ENCODE measurements around the gene LRRC74A.

LRRC74A gene

GRCh38 chr14:76826122-76826521 is at the start of gene LRRC74A:
Gene LRRC74A (plus strand): TSS chr14:76826408. CDS start chr14:76826698, 290 bp downstream.
- DNase-seq: no peak

DNA sequence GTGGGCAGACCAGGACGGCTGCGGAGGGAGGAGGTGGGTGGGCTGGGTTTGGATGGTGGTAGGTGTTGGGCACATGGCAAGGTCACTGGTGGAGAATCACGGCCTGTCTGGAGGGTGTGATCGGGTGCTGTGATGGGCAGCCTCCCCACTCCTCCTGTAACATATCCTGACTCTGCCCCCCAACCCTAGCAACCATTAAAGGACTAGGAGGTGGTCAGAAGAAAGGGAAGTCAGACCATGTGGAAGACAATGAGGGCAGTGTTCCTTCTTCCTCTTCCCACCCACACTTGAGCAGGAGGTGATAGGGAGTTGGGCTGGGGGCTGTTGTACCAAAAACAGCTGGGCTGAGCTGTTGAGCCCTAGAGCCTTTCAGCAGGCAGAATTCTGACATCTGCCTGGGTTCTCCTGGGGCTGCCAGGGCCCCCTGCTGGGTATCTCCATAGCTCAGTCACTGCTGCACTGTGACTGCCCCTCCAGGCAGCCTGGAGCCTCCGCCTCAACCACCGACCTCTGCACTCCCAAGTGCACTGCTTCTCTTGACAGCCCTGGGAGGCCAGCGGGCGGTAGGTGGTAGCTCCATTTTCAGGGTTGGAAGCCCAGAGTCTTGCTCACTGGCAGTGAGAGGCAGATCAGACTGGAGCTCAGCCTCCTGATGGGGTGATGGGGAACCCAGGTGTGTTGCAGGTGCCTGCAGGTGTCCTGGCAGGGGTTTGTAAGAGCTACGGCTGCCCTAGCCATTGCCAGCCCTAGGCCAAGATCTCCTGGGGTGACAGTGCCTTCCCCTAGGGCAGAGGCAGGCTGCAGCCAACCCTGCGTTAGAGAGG is 49.6 kb upstream of the LRRC74A start:
- peak; percentile 13 for DNase-seq

- no peak for DNase-seq
These were observed 48.5 kb upstream of the LRRC74A start for GRCh38 chr14:76777721-76778120.

DNA sequence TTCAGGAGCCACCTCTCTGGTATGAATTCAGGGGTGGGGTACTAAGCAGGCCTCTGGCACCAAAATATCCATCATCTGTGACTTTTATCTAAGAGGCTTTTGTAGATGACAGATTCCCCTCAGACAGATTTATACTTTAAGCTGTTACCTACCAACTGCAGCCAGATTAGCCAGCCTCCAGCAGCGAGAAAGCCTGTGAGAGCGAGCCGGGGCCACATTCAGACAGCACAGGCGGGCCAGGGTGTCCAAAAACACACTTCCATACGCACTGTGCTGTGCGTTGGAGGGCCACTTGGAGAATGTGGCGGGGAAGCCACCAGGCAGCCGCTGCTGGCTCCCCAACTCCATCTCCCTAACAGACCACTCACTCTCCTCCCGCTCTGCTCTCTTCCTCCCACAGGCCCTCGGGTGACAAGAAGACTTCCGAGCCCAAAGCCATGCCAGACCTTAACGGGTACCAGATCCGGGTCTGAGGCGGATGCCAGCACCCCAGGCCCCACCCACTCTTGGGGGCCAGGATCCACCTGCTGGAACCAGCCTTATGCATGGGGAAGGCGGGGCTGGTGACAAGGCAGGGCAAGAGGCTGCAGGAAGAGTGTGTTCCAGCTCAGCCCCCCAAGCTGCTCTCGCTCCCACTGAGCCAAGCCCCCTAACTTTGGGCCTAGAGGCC is 47.5 kb upstream of the LRRC74A start:
- no peak for DNase-seq

DNA sequence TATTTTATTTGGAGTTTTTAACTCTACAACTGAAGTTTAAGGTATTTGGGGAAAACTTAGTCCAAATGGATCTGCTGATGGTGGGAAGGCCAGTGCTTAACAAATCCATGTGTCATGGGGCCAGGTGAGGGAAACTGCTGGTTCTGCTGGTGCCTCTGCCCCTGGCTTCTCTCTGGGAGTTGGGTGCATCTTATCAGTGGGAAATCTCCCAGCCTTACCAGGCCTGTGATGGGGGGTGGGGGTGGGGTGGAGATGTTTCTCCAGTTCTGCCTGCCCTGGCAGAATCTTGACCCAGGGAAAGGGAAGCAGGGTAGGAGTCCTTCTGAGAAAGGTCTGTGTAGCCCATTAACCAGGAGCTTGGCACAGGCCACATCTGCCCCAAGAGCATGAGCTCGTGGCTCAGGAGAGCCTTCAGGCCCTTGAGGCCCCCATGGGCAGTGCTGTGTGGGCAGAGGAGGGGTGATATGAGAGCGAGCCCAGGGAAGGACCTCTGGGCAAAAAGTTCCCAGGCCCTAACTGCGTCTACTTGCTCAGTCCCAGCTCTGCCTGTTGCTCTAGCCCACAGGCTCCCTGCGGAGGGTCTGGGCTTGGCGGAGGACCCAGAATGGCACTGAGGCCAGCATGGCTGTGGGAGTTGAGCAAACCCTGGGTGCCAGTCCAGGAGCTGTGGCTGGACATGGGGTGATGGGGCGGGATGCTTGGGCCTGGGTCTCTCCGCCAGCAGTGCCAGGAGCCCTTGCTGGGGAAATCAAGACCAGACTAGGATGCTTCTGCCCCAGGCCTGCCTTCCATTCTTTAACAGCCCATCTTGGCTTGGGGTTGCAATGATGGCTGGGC is 46.8 kb upstream of the LRRC74A start:
- DNase-seq: no peak

DNA sequence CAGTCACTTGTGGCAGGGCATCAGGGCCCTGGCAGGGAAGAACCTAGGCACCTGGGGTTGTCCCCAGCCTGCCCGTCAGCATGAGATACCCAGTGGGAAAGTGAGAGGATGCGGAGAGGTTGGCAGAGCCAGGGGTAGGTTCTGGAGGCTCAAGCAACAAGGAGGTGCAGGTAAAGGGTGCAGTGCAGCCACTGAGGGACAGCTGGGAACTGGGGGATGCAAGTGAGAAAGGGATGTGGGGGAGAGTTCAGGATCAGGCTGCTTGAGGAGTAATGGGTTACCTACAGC is 46.2 kb upstream of the LRRC74A start:
- no peak for DNase-seq

DNA sequence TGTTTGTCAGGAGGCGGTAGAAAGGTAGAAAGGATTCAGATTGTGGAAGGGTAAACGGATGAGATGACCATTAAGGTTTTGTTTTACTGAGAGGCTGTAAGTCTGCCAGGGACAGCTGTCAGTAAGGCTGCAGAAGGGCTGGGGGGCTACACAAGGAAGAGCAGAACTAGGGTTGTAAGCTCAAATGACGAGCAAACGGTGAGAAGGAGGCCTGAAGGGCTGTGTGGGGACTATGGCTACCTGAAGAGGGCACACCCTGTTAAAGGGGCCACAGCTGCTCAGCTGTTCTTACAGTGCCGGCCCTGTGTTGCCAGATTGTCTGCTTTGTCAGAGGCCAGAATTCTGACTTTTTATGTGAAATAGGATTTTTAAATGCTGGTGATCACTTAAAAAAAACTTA is 45.8 kb upstream of the LRRC74A start:
- no peak for DNase-seq

GRCh38 chr14:76780875-76781647 is 45.1 kb upstream of the LRRC74A start:
- DNase-seq: no peak

- DNase-seq: no peak
These were observed 44.6 kb upstream of the LRRC74A start for GRCh38 chr14:76781648-76782051.

DNA sequence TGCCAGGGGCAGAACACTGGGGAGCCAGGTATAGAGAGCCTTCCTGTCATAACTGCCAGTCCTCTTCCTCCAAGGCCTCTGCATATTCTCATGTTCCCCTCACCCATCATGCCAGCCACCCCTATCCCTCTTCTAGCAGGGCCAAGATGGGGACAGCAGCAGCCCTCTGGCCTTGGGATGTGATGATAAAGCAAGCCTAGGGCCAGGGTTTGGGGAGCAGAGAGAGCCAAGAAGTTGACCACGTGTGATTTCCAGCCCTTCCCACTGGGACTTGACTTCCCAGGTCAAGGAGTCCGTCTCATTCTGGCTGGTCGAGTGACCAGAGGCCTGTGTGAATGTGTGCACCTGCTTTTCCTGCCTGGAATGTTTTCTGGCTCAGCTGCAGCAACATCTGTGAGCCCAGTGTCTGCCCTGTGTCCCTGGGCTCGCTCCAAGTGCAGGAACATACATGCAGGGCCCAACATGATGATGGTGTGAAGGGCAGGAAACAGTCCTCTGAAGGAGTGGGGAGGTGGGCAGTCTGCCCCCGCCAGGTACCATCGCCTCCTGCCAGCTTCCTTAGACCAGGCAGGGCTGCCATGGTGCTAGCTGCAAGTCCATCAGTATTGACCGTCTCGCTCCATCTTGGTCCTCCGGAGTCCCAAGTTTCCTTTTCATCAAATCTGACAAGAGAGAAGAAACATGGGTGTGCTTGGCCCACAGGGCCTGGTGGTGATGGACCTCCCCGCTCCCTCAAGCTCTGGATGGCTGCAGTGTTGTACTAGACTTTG is 43.9 kb upstream of the LRRC74A start:
- no peak for DNase-seq

DNA sequence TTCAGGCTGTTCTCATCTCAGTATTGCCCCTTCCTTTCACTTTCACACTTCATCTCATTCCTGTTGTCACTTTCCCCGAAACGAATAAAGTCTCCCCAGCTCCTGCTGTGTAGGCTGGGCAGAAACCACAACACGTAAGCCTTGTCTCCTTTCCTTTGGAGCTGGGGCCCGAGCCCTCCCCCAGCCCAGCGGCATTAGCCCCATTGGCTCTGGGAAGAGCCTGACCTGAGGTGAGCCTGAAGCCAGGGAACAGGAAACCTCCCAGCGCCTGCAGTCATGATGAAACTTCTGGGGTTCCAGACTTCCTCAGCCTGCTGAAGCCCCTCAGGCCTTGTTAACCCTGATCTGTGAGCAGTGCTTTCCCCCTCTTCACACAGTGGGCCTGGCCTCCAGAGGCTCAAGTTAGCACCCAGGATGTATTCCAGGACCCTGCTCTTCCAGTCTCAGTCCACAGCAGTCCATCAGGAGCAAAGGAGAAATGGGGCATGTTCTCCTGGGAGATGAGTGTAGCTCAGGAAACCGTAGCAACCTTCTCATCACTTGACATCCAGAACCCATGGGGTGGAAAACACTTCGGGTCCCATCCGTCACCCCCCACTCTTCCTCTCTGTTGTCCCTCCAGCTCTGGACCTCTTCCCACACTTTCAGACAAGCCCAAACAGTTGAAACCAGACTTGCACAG is 43.2 kb upstream of the LRRC74A start:
- no peak for DNase-seq

DNA sequence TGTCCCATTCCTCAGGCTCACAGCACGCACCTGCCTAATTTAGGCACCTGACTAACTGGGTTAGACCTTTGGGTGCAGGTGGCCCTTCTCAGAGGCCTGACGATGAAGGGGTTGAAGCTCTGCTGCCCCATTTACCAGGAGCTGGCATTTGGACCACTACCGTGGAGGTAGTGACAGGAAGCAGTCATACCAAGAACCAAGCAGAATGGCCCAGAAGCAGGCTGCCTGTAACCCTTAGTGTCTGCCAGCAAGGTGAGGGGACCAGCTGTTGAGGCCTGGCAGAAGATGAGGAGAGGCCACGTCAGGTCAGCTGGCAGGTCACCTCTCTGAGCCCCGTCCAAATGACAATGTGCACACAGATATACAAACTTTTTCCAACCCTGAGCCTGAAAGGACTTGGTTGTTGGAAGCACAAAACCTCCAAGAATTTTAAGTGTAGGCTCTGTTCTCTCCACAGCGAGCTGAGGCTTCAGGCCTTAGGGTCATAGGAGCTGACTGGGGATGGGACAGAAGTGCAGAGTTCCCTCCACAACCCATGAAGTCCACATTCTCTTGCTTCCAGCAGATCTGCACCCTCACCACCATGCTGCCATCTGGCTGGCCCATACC is 41.8 kb upstream of the LRRC74A start:
- DNase-seq: no peak

DNA sequence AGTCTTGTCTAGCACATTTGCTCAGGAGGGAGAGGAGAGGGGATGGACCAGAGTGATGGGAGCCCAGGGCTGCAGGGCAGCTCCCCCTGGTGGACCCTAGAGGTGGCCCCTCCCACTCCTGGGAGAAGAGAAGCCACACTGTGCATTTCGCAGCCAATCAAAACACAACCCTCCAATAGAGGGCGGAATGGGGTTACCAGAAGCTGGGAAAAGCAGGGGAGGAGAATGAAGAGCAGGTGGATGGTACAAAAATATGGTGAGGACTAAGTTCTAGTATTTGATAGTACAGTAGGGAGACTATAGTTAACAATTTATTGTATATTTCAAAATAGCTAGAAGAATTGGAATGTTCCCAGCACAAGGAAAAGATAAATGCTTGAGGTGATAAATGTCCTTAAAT is 41.3 kb upstream of the LRRC74A start:
- peak; percentile 45 for DNase-seq

DNA sequence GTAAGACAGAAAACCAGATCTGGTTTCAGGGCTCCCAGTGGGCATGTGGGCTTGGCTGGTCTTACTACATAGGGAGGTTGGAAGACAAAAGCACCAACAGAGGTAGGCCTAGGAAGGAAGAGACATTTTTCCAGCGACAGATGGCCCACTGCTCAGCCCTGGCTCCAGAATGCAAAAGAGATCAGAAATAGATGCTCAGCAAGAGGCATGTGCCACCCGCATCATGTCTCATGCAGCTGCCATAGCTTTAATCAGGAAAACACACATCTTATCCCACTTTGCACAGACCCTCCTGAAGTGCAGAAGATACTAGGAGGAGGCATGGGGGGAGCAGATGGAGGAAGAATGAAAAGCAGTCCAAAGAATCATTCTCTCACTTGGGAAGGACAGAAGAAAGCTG is 39.6 kb upstream of the LRRC74A start:
- peak; percentile 14 for DNase-seq

DNA sequence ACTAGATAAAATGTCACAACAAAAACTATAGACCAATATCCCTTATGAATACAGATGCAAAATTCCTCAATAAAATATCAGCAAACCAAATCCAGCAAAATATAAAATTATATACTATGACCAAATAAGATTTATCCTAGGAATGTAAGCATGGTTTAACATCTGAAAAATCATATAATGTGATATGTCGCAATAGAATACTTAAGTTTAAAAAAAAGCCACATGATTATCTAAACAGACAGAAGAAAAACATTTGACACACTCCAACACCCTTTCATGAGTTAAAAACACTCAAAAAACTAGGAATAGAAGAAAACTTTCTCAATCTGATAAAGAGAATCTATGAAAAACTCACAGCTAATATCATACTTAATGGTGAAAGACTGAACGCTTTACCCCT is 33.8 kb upstream of the LRRC74A start:
- no peak for DNase-seq

GRCh38 chr14:76793324-76793723 is 32.9 kb upstream of the LRRC74A start:
- no peak for DNase-seq

DNA sequence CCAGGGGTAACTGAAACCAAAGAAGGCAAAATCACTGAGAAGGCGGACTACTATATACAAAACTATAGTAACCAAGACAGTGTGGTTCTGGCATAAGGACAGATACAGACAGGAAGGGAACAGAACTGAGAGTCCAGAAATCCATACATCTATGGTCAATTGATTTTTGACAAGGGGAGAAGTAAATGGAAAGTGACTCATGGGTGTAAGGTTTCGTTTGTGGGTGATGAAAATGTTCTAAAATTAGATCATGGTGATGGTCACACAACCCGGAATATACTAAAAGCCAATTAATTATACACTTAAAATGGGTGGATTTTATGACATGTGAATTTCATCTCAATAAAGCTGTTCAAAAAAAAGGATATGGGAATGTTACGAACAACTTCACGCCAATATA is 32.3 kb upstream of the LRRC74A start:
- DNase-seq: no peak

GRCh38 chr14:76806446-76806845 is 19.8 kb upstream of the LRRC74A start:
- no peak for DNase-seq

DNA sequence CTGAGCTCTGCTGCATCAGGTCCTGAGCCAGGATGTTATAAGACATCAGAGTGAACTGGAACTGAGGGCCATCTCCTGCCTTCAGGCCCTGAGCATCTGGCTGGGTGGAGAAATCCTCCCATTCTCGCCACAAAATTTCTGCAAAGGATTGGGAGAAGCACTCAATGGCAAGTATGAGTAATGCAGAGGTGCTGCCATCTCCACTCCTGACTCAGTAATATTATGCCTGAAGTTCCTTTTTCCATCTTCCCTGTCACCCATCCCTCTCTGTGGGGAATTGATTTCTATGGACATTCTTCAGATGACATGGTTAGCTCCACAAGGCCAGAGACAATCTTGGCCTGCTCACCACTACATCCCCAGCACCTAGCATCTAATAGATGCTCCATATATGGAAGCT is 18.2 kb upstream of the LRRC74A start:
- DNase-seq: no peak

DNA sequence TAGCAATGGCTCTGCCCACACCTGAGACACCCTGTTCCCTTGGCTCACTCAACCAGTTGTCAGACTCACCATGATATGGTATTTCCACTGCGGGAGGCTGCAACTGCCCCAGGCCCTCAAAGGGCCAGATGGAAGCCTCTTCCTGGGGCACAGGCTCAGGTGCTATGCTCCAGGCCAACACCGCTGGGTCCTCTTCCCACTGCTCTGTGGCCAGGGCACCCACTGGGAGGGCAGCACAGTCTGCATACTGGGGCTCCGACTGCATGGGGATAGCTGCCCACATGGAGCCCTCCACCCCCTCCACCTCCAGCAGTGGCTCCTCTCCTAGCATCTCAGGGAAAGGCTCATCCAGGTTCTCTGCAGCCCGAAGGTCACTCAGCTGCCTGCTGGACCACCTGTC is 17.2 kb upstream of the LRRC74A start:
- no peak for DNase-seq

- DNase-seq: no peak
These were observed 15.7 kb upstream of the LRRC74A start for GRCh38 chr14:76810525-76810924.
